Activated CD4-positive, alpha-beta T cell treated with anti-CD3 and anti-CD28 coated beads for 36 hours (primary cell): ENCODE results near the gene VPS13D. TPM values are rescaled to one million over a fixed set of nuclear protein-coding genes. Genes with fewer than 3 reads are reported as not detected.

Source experiments
- ATAC-seq: fragments of 200-7000 bp; cut with Tn5 transposase; one replicate; pipeline ENCODE4 v1.10.0; 2021; ENCODE audit warnings: mild to moderate bottlenecking, moderate library complexity
- CTCF ChIA-PET: fragments of 350-600 bp; sonication (Branson Sonifier 250); formaldehyde crosslinking; loops from one replicate; lab custom pipeline; 2021; ENCODE audit warnings: antibody characterized with exemption; lab: Charles Lee
- POLR2A ChIA-PET: fragments of 350-600 bp; sonication (Branson Sonifier 250); formaldehyde crosslinking; loops from one replicate; lab custom pipeline; 2021; ENCODE audit warnings: antibody characterized with exemption, inconsistent platforms; lab: Charles Lee
- DNase-seq: peaks from one replicate; pipeline ENCODE4 v3.0.0-alpha.2; 2020
- H3K27ac Mint-ChIP-seq: one replicate; pipeline ENCODE4 v1.8.0; 2021; ENCODE audit warnings: mixed read lengths
- H3K27me3 Mint-ChIP-seq: one replicate; pipeline ENCODE4 v1.8.0; 2021; ENCODE audit warnings: mixed read lengths
- H3K36me3 Mint-ChIP-seq: one replicate; pipeline ENCODE4 v1.8.0; 2021; ENCODE audit warnings: low read depth, mixed read lengths
- H3K4me1 Mint-ChIP-seq: one replicate; pipeline ENCODE4 v1.8.0; 2021; ENCODE audit warnings: mixed read lengths
- H3K4me3 Mint-ChIP-seq: one replicate; pipeline ENCODE4 v1.8.0; 2021; ENCODE audit warnings: mild to moderate bottlenecking, moderate library complexity, mixed read lengths
- H3K9me3 Mint-ChIP-seq: one replicate; pipeline ENCODE4 v1.8.0; 2021; ENCODE audit warnings: low read depth, mixed read lengths
- intact Hi-C, 2 experiments: fragments of 100-400 bp; cut with DNase I in 1 of 2; cut with micrococcal nuclease in 1 of 2; formaldehyde crosslinking; loops; one replicate each; pipeline versions ENCODE4 v1.14.2 to v1.15.1; 2022 to 2024; cut with DNase I, micrococcal nuclease
- total RNA-seq, 2 experiments: library from RNA; stranded (reverse); gene quantifications; one replicate each; pipeline ENCODE4 v1.2.3, GENCODE V29; 2021

VPS13D gene
- total RNA-seq, 2 experiments from 2014 or later, result 20.6 to 22.9 TPM

DNA sequence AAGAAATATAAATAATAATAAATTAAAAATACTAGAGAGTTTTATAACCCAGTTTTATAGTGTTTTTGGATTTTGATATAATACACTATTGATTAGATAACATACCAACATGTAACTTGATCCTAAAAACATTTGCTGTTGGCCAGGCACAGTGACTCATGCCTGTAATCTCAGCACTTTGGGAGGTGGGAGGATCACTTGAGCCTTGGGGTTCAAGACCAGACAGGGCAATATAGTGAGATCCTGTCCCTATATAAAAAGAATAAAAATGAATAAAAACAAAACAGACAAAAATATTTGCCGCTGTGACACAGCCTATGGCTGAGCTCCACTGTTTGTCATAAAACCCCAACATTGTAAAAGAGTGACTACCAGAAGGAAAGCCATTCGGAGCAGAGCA, 26.1 kb downstream of the VPS13D start:
- no peak for DNase-seq
- intact Hi-C loops, result no loop called here
- Mint-ChIP-seq H3K36me3 (peaks cover 32% of the 10 kb centered on the region), H3K9me3 (no peaks in the 10 kb centered on the region), H3K4me1 (no peaks in the 10 kb centered on the region), H3K27ac (no peak overlapping the region), H3K27me3 (no peaks in the 10 kb centered on the region), H3K4me3 (no peak overlapping the region)
- POLR2A ChIA-PET, result no interaction called here
- ATAC-seq, result no peak
- CTCF ChIA-PET, result interaction anchor here (1.1 kb wide), 1 partner anchor 17 kb away, joined by 4 read pairs; no protein-coding TSS in a partner anchor

DNA sequence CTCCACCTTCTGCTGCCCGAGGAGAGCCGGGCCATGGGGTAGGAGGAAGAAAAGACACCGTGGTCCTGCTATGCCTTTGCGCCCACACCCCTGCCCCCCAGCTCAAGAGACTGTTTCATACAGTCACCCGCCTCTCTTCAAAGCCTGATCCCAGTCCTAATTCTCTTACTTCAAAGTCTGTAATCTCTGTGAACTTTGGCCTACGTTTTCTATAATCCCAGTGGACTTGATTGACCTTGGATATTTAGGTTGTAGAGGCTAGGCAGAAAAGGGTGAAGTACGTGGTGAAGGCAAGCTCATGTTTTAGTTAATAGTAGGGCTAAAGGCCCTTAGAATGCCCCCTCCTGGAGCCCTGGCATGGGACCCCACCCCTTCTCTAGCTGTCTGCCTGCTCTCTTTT, 28.4 kb downstream of the VPS13D start:
- no peak for DNase-seq
- Mint-ChIP-seq H3K9me3 (no peaks in the 10 kb centered on the region), H3K27me3 (no peaks in the 10 kb centered on the region)

DNA sequence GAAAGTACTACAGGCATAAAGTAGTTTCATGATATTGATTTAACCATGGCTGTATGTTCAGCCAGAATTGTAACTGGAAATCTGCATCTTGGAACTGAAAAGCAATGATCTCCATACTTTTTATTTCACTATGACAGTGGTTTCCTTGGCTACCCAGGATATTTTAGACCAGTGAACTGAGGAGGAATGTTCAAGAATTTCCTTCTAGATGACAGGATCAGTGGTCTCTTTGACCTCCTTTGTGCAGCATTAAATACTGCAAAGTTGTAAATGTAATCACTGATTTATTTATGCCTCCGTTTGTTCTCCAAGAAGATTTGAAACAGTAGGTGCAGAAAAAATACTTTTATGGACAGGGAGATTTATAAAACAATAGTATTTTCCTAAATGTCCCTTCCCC, 39.5 kb downstream of the VPS13D start:
- intact Hi-C loops, result no loop called here
- POLR2A ChIA-PET, result no interaction called here
- CTCF ChIA-PET, result no interaction called here
- peaks cover 42% of the 10 kb centered on the region for H3K36me3 Mint-ChIP-seq
- no peak overlapping the region for H3K4me3 Mint-ChIP-seq
- no peak overlapping the region for H3K27ac Mint-ChIP-seq
- DNase-seq, result no peak
- no peaks in the 10 kb centered on the region for H3K4me1 Mint-ChIP-seq
- no peak for ATAC-seq
- no peaks in the 10 kb centered on the region for H3K27me3 Mint-ChIP-seq
- H3K9me3 Mint-ChIP-seq, result no peaks in the 10 kb centered on the region

More for the DNA sequence above, 28.4 kb downstream of the VPS13D start:
- intact Hi-C loops, result no loop called here
- no peaks in the 10 kb centered on the region for H3K4me1 Mint-ChIP-seq
- peaks cover 39% of the 10 kb centered on the region for H3K36me3 Mint-ChIP-seq
- no peak overlapping the region for H3K4me3 Mint-ChIP-seq
- ChIA-PET POLR2A (no interaction called here), CTCF (interaction anchor here (1.9 kb wide), 1 partner anchor 29 kb away, joined by 4 read pairs; no protein-coding TSS in a partner anchor)
- no peak overlapping the region for H3K27ac Mint-ChIP-seq
- ATAC-seq, result no peak

DNA sequence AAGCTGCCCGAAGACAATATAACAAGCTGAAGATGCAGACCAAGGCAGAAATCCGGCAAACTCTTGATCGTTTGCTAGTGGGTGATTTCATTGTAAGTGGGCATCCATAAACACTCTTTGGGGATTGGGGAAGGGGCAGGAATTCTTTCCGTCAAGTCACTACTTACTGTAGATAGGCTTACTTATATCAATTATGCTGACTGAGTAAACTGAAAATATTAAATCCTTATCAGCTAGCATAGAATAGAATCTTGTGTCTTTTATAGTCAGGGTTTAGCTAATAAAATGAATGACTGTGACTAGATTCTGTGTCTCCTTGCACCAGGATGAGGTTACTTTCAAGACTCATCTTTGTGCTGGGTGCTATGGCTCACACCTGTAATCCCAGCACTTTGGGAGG, 41.2 kb downstream of the VPS13D start:
- Mint-ChIP-seq H3K36me3 (peaks cover 38% of the 10 kb centered on the region), H3K27ac (no peak overlapping the region), H3K9me3 (no peaks in the 10 kb centered on the region), H3K4me1 (no peaks in the 10 kb centered on the region), H3K27me3 (no peaks in the 10 kb centered on the region), H3K4me3 (no peak overlapping the region)
- ChIA-PET CTCF (interaction anchor here (0.6 to 2.6 kb wide), 7 partner anchors 7 to 388 kb away, joined by 3 to 13 read pairs (median 3); no protein-coding TSS in a partner anchor), POLR2A (no interaction called here)
- intact Hi-C loops, result no loop called here
- DNase-seq, result no peak
- ATAC-seq, result no peak

DNA sequence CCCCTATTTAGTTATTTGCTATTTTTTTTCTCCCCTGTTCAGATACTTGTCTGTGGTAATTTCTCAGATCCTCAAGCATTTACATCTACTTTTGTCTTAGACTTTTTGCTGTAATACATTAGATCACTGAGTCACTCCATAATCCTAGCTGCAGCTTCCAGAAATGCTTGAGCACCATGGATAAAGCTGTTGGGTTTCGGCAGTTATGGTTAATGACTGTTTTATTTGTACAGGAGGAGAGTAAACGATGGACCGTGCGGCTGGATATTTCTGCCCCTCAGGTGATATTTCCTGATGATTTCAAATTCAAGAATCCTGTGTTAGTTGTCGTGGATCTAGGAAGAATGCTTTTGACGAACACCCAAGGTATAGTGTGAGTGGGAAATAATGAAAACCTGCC, 42.9 kb downstream of the VPS13D start:
- H3K27ac Mint-ChIP-seq, result no peak overlapping the region
- peaks cover 49% of the 10 kb centered on the region for H3K36me3 Mint-ChIP-seq
- no peaks in the 10 kb centered on the region for H3K4me1 Mint-ChIP-seq
- H3K4me3 Mint-ChIP-seq, result no peak overlapping the region
- ChIA-PET POLR2A (no interaction called here), CTCF (interaction anchor here (0.6 to 2.6 kb wide), 14 partner anchors 8 to 433 kb away, joined by 3 to 8 read pairs (median 4); no protein-coding TSS in a partner anchor)
- intact Hi-C loops, result loop anchor here in 1 of 2 experiments (1.0 kb wide), 1 partner anchor 347 kb away; no protein-coding TSS in a partner anchor
- no peak for ATAC-seq
- H3K9me3 Mint-ChIP-seq, result no peaks in the 10 kb centered on the region
- DNase-seq, result no peak
- H3K27me3 Mint-ChIP-seq, result no peaks in the 10 kb centered on the region

DNA sequence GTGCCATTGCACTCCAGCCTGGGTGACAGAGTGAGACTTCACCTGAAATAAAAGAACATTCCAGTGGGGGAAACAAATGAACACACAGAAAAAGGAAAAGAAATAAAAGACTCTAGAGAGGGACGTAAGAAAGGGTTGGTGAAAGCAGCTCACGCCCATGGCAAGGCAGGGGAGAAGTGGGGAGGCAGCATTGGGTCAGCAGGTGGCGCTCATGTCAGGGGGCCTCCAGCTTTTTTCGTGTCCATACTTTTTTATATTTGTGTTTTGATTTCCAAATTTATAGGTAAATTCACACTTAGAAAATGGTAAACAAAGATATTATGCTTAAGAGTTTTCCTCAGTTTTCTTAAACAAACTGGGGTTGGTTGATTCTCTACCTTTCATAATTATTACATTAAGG, 45.5 kb downstream of the VPS13D start:
- ChIA-PET POLR2A (no interaction called here), CTCF (interaction anchor here (0.6 to 1.5 kb wide), 17 partner anchors 11 to 426 kb away, joined by 3 to 13 read pairs (median 3); no protein-coding TSS in a partner anchor)
- Mint-ChIP-seq H3K4me3 (no peak overlapping the region), H3K4me1 (no peaks in the 10 kb centered on the region), H3K9me3 (no peaks in the 10 kb centered on the region), H3K27me3 (no peaks in the 10 kb centered on the region), H3K36me3 (peaks cover 49% of the 10 kb centered on the region), H3K27ac (no peak overlapping the region)
- DNase-seq, result peak; percentile 74
- no peak for ATAC-seq
- intact Hi-C loops, result loop anchor here (1.0 kb wide), 2 partner anchors 344 to 384 kb away; no protein-coding TSS in a partner anchor

DNA sequence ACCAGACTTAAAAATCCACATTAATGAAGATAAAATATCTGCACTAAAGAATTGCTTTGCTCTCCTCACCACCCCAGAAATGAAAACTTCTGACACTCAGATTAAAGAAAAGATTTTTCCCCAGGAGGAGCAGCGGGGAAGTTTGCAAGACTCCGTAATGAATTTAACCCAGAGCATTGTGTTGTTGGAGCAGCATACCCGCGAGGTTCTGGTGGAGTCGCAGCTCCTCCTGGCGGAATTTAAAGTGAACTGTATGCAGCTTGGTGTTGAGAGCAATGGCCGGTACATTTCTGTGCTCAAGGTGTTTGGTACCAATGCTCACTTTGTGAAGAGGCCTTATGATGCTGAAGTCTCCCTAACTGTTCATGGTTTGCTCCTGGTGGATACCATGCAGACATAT, 46.4 kb downstream of the VPS13D start:
- DNase-seq (peak; percentile 9), ATAC-seq (no peak)
- Mint-ChIP-seq H3K36me3 (peaks cover 48% of the 10 kb centered on the region), H3K9me3 (no peaks in the 10 kb centered on the region), H3K4me1 (no peaks in the 10 kb centered on the region), H3K27ac (no peak overlapping the region), H3K4me3 (no peak overlapping the region), H3K27me3 (no peaks in the 10 kb centered on the region)
- CTCF ChIA-PET, result interaction anchor here (0.6 to 1.9 kb wide), 14 partner anchors 11 to 568 kb away, joined by 3 to 16 read pairs (median 4); no protein-coding TSS in a partner anchor
- POLR2A ChIA-PET, result interaction anchor here (1.0 kb wide), 1 partner anchor 152 kb away, joined by 3 read pairs; no protein-coding TSS in a partner anchor
- intact Hi-C loops, result no loop called here

DNA sequence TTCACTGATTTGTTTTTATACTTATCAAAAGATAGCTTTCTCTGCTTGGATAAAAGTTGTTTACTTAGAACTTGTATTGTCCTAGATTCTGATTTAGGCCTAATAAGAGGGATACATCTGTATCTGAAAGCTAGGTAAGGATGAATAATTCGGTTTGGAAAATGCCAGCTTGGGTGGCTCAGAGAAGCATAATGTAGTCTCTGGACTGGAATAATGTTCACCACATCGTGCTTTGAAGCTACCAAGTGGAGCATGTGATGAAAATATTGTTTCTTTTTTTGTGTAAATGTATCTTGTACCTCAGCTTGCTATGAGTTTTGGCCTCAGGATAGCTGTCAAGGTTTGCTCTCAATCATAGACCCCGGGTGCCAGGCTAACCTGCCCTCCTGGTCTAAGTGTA, 49.2 kb downstream of the VPS13D start:
- ChIA-PET POLR2A (no interaction called here), CTCF (interaction anchor here (0.6 to 3.0 kb wide), 11 partner anchors 11 to 505 kb away, joined by 3 to 15 read pairs (median 4); no protein-coding TSS in a partner anchor)
- Mint-ChIP-seq H3K9me3 (no peaks in the 10 kb centered on the region), H3K27ac (no peak overlapping the region), H3K27me3 (no peaks in the 10 kb centered on the region), H3K4me1 (no peaks in the 10 kb centered on the region), H3K36me3 (peaks cover 43% of the 10 kb centered on the region), H3K4me3 (no peak overlapping the region)
- no peak for DNase-seq
- intact Hi-C loops, result no loop called here
- ATAC-seq, result no peak

DNA sequence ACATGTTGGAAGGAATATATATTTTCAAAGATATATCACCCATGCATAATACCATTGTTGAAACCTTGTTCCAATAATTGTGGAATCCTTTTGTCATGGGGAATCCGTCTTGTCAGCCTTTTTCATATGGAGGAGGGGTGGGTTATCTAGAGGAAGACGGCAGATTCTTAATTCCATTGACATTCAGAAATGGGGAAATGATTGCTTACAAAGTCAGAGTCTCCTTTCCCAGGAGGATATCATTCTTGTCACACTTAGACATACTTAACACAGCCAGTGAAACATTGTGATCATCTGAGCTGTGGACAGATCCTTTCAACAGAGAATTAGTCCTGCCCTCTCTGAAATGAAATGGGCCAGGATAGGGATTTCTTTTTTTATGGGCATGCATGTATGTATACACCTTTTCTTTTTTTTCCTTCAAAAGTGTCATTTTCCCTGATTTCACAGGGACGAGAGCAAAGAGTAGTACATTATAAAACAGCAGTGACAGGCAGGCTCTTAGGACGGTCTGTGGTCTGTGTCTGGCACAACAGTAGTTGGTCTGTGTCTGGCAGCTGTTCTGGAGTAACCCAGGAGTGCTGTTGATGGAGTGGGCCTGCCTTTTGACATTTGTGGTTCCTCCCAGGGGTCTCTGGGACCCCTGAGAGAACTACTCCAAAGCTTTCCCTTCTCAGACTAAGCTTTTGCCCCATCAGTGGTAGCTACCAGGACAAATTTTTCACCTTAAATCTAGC, 50.1 kb downstream of the VPS13D start:
- peaks cover 46% of the 10 kb centered on the region for H3K36me3 Mint-ChIP-seq
- H3K27ac Mint-ChIP-seq, result no peak overlapping the region
- H3K27me3 Mint-ChIP-seq, result no peaks in the 10 kb centered on the region
- no peaks in the 10 kb centered on the region for H3K4me1 Mint-ChIP-seq
- no peaks in the 10 kb centered on the region for H3K9me3 Mint-ChIP-seq
- POLR2A ChIA-PET, result no interaction called here
- CTCF ChIA-PET, result interaction anchor here (0.5 to 3.0 kb wide), 10 partner anchors 12 to 379 kb away, joined by 3 to 15 read pairs (median 4); no protein-coding TSS in a partner anchor
- ATAC-seq (no peak), DNase-seq (no peak)
- no peak overlapping the region for H3K4me3 Mint-ChIP-seq
- intact Hi-C loops, result no loop called here

DNA sequence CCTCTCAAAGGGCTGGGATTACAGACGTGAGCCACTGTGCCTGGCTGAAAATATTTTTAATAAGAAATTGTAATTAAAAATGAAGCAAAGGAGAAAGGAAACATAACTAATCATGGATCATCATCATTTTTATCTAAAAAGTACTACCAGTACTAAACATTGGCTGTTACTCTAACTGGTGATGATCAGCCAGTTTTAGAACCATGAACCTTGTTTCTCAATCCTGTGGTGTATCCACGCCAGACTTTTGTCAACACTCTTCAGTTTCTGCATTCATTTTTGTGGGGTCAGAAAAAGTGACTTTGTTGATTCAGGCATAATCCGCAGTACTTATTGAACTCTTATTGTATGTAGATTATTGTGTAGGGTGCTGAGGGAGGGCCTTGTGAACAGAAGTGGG, 52.3 kb downstream of the VPS13D start:
- ATAC-seq (no peak), DNase-seq (no peak)
- CTCF ChIA-PET, result no interaction called here
- no peaks in the 10 kb centered on the region for H3K27me3 Mint-ChIP-seq
- POLR2A ChIA-PET, result no interaction called here
- H3K36me3 Mint-ChIP-seq, result peaks cover 32% of the 10 kb centered on the region
- no peak overlapping the region for H3K27ac Mint-ChIP-seq
- peaks cover 7% of the 10 kb centered on the region for H3K4me1 Mint-ChIP-seq
- H3K4me3 Mint-ChIP-seq, result no peak overlapping the region
- intact Hi-C loops, result no loop called here
- no peaks in the 10 kb centered on the region for H3K9me3 Mint-ChIP-seq

DNA sequence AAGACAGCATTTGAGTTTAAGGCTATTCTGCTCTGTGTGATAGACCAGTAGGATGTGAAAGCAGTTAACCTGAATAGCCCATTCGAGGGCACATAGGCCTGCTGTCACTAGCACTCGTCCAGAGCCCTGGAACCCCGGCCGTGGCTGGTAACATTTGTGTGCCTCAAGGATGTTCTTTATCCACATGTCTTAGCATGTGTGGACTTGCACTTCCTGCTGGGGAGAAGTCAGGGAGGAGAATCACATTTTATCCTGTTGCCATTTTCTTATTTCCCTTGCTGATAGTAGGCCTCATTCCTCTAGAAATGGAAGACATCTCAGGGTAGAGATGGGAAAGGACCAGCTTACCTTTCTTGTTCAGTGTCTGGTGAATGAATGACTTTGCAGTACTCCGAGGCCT, 54.7 kb downstream of the VPS13D start:
- no peaks in the 10 kb centered on the region for H3K27me3 Mint-ChIP-seq
- DNase-seq, result no peak
- POLR2A ChIA-PET, result no interaction called here
- CTCF ChIA-PET, result no interaction called here
- H3K4me1 Mint-ChIP-seq, result peaks cover 10% of the 10 kb centered on the region
- no peaks in the 10 kb centered on the region for H3K9me3 Mint-ChIP-seq
- H3K27ac Mint-ChIP-seq, result no peak overlapping the region
- intact Hi-C loops, result no loop called here
- H3K36me3 Mint-ChIP-seq, result peaks cover 22% of the 10 kb centered on the region
- no peak overlapping the region for H3K4me3 Mint-ChIP-seq
- ATAC-seq, result no peak
